Gastrocnemius medialis (tissue), 4 donors: ENCODE data around the gene FYN. TPM values are rescaled to one million over a fixed set of nuclear protein-coding genes. Genes with fewer than 3 reads are reported as not detected.
A peak's percentile ranks its signal among the peaks of the same experiment; 100 is the strongest.

Experiments used
- ATAC-seq, 2 donors: fragments of 150-250 bp; one replicate each; pipeline ENCODE4 v1.9.1; 2016
- DNase-seq, 2 donors: peaks; one replicate each; pipeline ENCODE4 v3.0.0-alpha.2; 2019
- H3K27ac ChIP-seq, 4 donors: fragments of 200-600 bp; sonication (generic); 1 replicate in 1 of 4; 2 replicates in 3 of 4; pipeline ENCODE4 v1.5.1; 2016 to 2018; ENCODE audit warnings: mild to moderate bottlenecking in 2 of 4, moderate library complexity in 1 of 4
- H3K27me3 ChIP-seq, 3 donors: fragments of 200-600 bp; sonication (generic) in 2 of 3; 1 replicate in 1 of 3; 2 replicates in 2 of 3; pipeline versions ENCODE4 v1.5.1 to v1.6.0; 2016 to 2019; ENCODE audit warnings: mild to moderate bottlenecking in 1 of 3, moderate library complexity in 1 of 3
- H3K36me3 ChIP-seq, 2 donors: fragments of 200-600 bp; sonication (generic) in 1 of 2; one replicate each; pipeline ENCODE4 v1.5.1; 2017 to 2018
- H3K4me1 ChIP-seq, 2 donors: fragments of 200-600 bp; sonication (generic) in 1 of 2; one replicate each; pipeline ENCODE4 v1.5.1; 2016 to 2017; ENCODE audit warnings: mild to moderate bottlenecking in 2 of 2
- H3K4me3 ChIP-seq, 4 donors: fragments of 200-600 bp; sonication (generic) in 3 of 4; 1 replicate in 1 of 4; 2 replicates in 3 of 4; pipeline ENCODE4 v1.5.1; 2016 to 2019; ENCODE audit warnings: mild to moderate bottlenecking in 2 of 4
- H3K9me3 ChIP-seq, 3 donors: fragments of 200-600 bp; sonication (generic) in 2 of 3; 1 replicate in 1 of 3; 2 replicates in 2 of 3; pipeline ENCODE4 v1.5.1; 2016 to 2019
- POLR2A ChIP-seq, 2 donors: fragments of 450-650 bp; IDR thresholded peaks; one replicate each; pipeline ENCODE4 v1.6.1; 2017; ENCODE audit warnings: antibody characterized with exemption in 2 of 2, mild to moderate bottlenecking in 2 of 2, moderate library complexity in 2 of 2
- in situ Hi-C, 4 donors: fragments of 200-750 bp; cut with MboI; loops; one replicate each; pipeline versions ENCODE4 v1.15.0 to v1.8.0; 2017; ENCODE audit warnings: low sequenced_read_pairs in 4 of 4
- intact Hi-C: fragments of 100-400 bp; cut with DNase I; formaldehyde crosslinking; loops from one replicate; pipeline ENCODE4 v1.15.1; 2023; ENCODE audit warnings: low total_unique reads
- total RNA-seq, 4 donors: library from RNA; depleted of rRNA; stranded (reverse); fragments of >200 nt; gene quantifications; one replicate each; pipeline versions ENCODE4 v1.1.0 to v1.2.3, GENCODE V29; 2016
- TF ChIP-seq, protein P1 (sequence below), 5 experiments: fragments of 450-650 bp in 3 of 5; fragments of 200-600 bp in 2 of 5; sonication (generic) in 2 of 5; IDR thresholded peaks in 4 of 5; conservative IDR thresholded peaks in 1 of 5; 1 replicate in 4 of 5; 2 replicates in 1 of 5; pipeline ENCODE4 v1.5.1; 2016 to 2019; ENCODE audit warnings: antibody characterized with exemption in 5 of 5, mild to moderate bottlenecking in 3 of 5, moderate library complexity in 3 of 5

Gene FYN
- total RNA-seq, 4 donors from 2014 or later: 9.2 to 36.8 (median 17.0) TPM

DNA sequence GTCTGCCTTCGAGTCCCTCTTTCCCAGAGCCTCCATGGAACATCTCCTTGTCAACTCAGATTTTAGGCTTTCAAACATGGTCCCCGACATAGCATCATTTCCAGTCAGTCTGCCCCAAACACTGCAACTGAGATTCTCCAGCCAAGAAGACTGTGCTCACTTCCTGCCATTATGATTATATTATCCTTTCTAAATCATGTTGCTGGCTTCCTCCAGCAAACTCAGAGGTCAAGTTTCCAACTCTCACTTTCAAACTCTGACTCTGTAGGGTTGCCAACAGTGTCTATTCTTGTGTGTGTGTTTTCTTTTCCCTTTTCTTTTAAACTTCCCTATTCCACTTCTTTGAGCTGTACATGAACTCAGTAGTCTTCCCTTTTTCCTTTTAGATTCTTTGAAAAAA lies 206.4 kb downstream of the FYN start:
- Histone ChIP-seq H3K36me3 (no peaks in the 10 kb centered on the region), H3K27me3 (no peaks in the 10 kb centered on the region), H3K9me3 (no peaks in the 10 kb centered on the region), H3K4me1 (peaks cover 81 to 85% of the 10 kb centered on the region in 2 donors), H3K4me3 (no peak overlapping the region), H3K27ac (peak overlapping the region; percentile 92 to 96 (median 95))
- intact Hi-C loops: loop anchor here (10.0 kb wide), 1 partner anchor 852 kb away; the partner anchor contains the start of gene CDK19
- no peak for TF ChIP-seq POLR2A (IDR thresholded peaks at IDR 0.05)
- TF ChIP-seq, protein P1, sequence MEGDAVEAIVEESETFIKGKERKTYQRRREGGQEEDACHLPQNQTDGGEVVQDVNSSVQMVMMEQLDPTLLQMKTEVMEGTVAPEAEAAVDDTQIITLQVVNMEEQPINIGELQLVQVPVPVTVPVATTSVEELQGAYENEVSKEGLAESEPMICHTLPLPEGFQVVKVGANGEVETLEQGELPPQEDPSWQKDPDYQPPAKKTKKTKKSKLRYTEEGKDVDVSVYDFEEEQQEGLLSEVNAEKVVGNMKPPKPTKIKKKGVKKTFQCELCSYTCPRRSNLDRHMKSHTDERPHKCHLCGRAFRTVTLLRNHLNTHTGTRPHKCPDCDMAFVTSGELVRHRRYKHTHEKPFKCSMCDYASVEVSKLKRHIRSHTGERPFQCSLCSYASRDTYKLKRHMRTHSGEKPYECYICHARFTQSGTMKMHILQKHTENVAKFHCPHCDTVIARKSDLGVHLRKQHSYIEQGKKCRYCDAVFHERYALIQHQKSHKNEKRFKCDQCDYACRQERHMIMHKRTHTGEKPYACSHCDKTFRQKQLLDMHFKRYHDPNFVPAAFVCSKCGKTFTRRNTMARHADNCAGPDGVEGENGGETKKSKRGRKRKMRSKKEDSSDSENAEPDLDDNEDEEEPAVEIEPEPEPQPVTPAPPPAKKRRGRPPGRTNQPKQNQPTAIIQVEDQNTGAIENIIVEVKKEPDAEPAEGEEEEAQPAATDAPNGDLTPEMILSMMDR (IDR thresholded peaks at IDR 0.05 in 4 of 5, conservative IDR thresholded peaks at IDR 0.05 in 1 of 5): no peak
- in situ Hi-C loops: loop anchor here in 1 of 4 donors (25.0 kb wide), 1 partner anchor 555 kb away; no protein-coding TSS in a partner anchor
- ATAC-seq: no peak
- DNase-seq: no peak

DNA sequence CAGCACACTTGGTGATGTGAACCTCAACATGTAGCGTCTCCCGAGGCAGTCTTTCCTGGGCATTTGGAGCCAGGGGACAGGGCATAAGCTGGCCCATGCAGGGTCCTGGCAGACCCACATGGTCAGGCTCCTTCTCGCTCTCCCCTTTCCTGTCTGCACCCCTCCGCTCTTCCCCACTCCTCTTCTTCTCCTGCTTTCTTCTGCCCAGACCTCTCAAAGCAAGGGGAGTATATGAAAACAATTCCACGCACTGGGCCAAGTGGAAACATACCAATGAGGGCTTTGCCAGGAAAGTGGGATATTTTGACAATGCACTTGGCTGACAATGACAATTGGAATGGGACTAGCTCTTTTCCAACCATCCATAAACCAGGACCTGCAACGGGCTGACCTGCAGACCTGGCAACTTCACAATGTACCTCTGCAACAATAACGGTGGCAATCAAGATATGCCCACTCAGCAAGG lies 208.7 kb downstream of the FYN start:
- no peak for ATAC-seq

DNA sequence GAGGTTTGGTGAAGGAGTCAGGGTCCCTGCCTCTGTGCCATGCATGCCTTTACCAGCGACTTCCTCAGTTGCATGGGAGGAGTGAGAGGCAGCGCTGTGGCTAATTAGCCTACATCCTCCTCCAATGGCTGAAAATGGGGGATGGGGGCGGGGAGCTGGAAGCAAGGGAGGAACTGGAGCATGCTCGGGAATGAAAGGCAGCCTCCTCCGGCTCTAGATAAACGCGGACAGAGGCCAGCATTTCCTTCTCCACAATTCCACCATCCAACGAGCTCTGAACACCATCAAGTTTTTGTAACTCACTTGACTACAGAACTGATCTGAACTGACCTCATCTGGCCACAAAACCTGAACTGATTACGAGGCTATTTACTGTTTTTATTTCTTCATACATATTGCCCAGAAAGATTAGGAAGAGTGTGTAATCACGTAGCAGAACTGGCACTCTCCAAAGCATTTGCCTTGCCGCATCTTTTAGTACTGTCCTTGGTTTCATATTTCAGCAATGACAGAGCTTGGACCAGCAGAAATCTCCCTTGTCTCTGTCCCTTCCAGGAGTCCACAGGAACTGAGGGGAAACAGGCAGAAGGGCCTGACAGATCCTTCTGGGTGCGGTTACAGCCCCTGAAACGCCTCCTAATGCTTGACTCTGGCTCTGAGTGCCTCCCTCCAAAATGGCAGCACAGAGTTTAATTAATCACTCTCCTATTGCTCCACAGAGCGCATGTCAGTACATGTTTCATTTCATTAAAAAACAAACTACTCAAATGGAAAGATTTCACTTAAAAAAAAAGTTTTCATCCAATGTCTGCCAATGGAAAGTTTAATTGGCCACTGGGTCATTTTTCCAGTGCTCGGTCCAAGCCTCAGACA lies 209.3 kb downstream of the FYN start:
- peaks cover 78 to 83% of the 10 kb centered on the region in 2 donors for H3K4me1 ChIP-seq
- ATAC-seq (peak; percentile 63 to 64), DNase-seq (peak; percentile 56 to 77)

More for the DNA sequence above, 208.7 kb downstream of the FYN start:
- no peak for DNase-seq
- Histone ChIP-seq H3K9me3 (no peaks in the 10 kb centered on the region), H3K4me1 (peaks cover 85 to 90% of the 10 kb centered on the region in 2 donors), H3K4me3 (peak overlapping the region in 2 of 4 donors; percentile 12 to 26), H3K27me3 (no peaks in the 10 kb centered on the region), H3K27ac (peak overlapping the region; percentile 88 to 96 (median 95)), H3K36me3 (no peaks in the 10 kb centered on the region)
- intact Hi-C loops: loop anchor here (10.0 kb wide), 1 partner anchor 850 kb away; the partner anchor contains the start of gene CDK19
- TF ChIP-seq, protein P1 (IDR thresholded peaks at IDR 0.05 in 4 of 5, conservative IDR thresholded peaks at IDR 0.05 in 1 of 5): no peak
- no peak for TF ChIP-seq POLR2A (IDR thresholded peaks at IDR 0.05)
- in situ Hi-C loops: loop anchor here in 1 of 4 donors (25.0 kb wide), 1 partner anchor 552 kb away; no protein-coding TSS in a partner anchor

More for the DNA sequence above, 209.3 kb downstream of the FYN start:
- in situ Hi-C loops: loop anchor here in 1 of 4 donors (25.0 kb wide), 1 partner anchor 552 kb away; no protein-coding TSS in a partner anchor
- Histone ChIP-seq H3K27ac (peak overlapping the region; percentile 88 to 96 (median 95)), H3K9me3 (no peaks in the 10 kb centered on the region), H3K27me3 (no peaks in the 10 kb centered on the region), H3K36me3 (no peaks in the 10 kb centered on the region), H3K4me3 (peak overlapping the region; percentile 12 to 52 (median 22))
- TF ChIP-seq, protein P1 (IDR thresholded peaks at IDR 0.05 in 4 of 5, conservative IDR thresholded peaks at IDR 0.05 in 1 of 5): peak in 1 of 5 experiments; percentile 6
- TF ChIP-seq POLR2A (IDR thresholded peaks at IDR 0.05): peak; percentile 11 to 59
- intact Hi-C loops: loop anchor here (10.0 kb wide), 1 partner anchor 849 kb away; the partner anchor contains the start of gene CDK19
